ENCODE measurements around the gene FHAD1. TPM values are rescaled to one million over a fixed set of nuclear protein-coding genes. Genes with fewer than 3 reads are reported as not detected.

FHAD1 gene
- total RNA-seq, 1 experiment from 2014 or later, result 1.9 TPM

- peaks cover 10 to 20% (median 12%) of the 10 kb centered on the region in 3 experiments for H3K36me3 Mint-ChIP-seq (ENCODE audit: insufficient read depth in 1 of 3, low read depth in 3 of 3)
- Histone ChIP-seq H3T11ph (ENCODE audit: low read length) (no peak overlapping the region), H2BK120ac (ENCODE audit: low read depth, low read length, poor library complexity, severe bottlenecking) (no peak overlapping the region), H2BK15ac (ENCODE audit: low read depth, low read length) (no peak overlapping the region), H3K4ac (ENCODE audit: low read depth, low read length) (no peak overlapping the region), H4K91ac (ENCODE audit: insufficient read length, low read depth, low read length) (no peak overlapping the region), H3K56ac (ENCODE audit: insufficient read length, low read depth, low read length) (no peak overlapping the region), H2BK5ac (ENCODE audit: insufficient read length, low read length) (no peak overlapping the region), H3K9ac (ENCODE audit: extremely low read depth, insufficient read length, low read length) (no peak overlapping the region), H3K79me1 (ENCODE audit: insufficient read depth, low read depth, low read length, poor library complexity, severe bottlenecking) (no peaks in the 10 kb centered on the region), H3K4me2 (ENCODE audit: insufficient read depth, insufficient read length, low read length) (no peak overlapping the region), H3K23ac (ENCODE audit: insufficient read length, low read depth, low read length) (no peak overlapping the region), H4K20me1 (ENCODE audit: control insufficient read depth, insufficient read depth, insufficient read length) (no peaks in the 10 kb centered on the region), H3K4me1 (ENCODE audit: insufficient read depth, low read length) (peaks cover 2% of the 10 kb centered on the region; the same call in 1 of the 2 replicates), H2BK20ac (ENCODE audit: low read depth, low read length, poor library complexity, severe bottlenecking) (no peak overlapping the region), H2AK5ac (ENCODE audit: insufficient read length, low read length) (no peak overlapping the region), H3K23me2 (ENCODE audit: insufficient read length, low read depth, low read length, poor library complexity, severe bottlenecking) (no peaks in the 10 kb centered on the region), H3K27ac (ENCODE audit: insufficient read length, low read depth, low read length) (no peak overlapping the region), H4K8ac (replicated peaks; ENCODE audit: insufficient read length, low read depth, low read length) (no peak overlapping the region), H2BK12ac (ENCODE audit: insufficient read length, low read depth, low read length) (no peak overlapping the region), H3K9me3 (ENCODE audit: control insufficient read depth, low read depth, low read length) (no peaks in the 10 kb centered on the region), H3K27me3 (ENCODE audit: insufficient read depth, low read length) (no peaks in the 10 kb centered on the region), H2AFZ (ENCODE audit: low read length) (no peak overlapping the region), H3K14ac (ENCODE audit: insufficient read depth, low read length) (no peak overlapping the region), H4K5ac (ENCODE audit: insufficient read length, low read depth, low read length) (no peak overlapping the region), H3K18ac (ENCODE audit: insufficient read length, low read depth, low read length) (no peak overlapping the region), H3K79me2 (ENCODE audit: insufficient read depth, low read length) (no peaks in the 10 kb centered on the region)
- peaks cover 3 to 9% of the 10 kb centered on the region in 2 experiments; a peak in 2 of 5 replicates for H3K9me3 Mint-ChIP-seq
- peaks cover 21 to 28% of the 10 kb centered on the region in 2 experiments for H3K4me1 Mint-ChIP-seq
- no peak overlapping the region for H3K4me3 Mint-ChIP-seq
- DNase-seq, result no peak
- TF ChIP-seq CTCF (conservative IDR thresholded peaks at IDR 0.05), result no peak
- H3K27ac Mint-ChIP-seq, result no peak overlapping the region; a peak in 1 of 7 replicates
- no CpG with 5 or more reads among the region's 7 CpGs for WGBS (ENCODE audit: extremely low coverage, insufficient read length, low lambda C conversion rate)
- H3K27me3 Mint-ChIP-seq (ENCODE audit: low read depth), result no peaks in the 10 kb centered on the region
Measured at GRCh38 chr1:15213341-15213821, 33.6 kb upstream of the FHAD1 start.
